C4-2B (cell line): ENCODE results near the gene PDIA4.

Experiments used
- CTCF ChIP-seq: fragments of 450-650 bp; conservative IDR thresholded peaks from 2 replicates; pipeline ENCODE4 v1.5.1; 2017; ENCODE audit warnings: mild to moderate bottlenecking
- ZFX ChIP-seq: fragments of 450-650 bp; IDR thresholded peaks from 2 replicates; pipeline ENCODE4 v1.6.1; 2017

- TF ChIP-seq CTCF (no peak), ZFX (no peak)
These were observed 55.0 kb downstream of the PDIA4 start for GRCh38 chr7:148973256-148973655.
